Fibroblast of peridontal ligament (primary cell): ENCODE data around the gene ZNF385C.

Experiments used
- DNase-seq: peaks from one replicate; pipeline ENCODE4 v3.0.0-alpha.2; 2010; ENCODE audit errors: extremely low read depth

The ZNF385C gene

GRCh38 chr17:42125565-42125964 lies 27.3 kb upstream of the ZNF385C start:
- DNase-seq: no peak

DNA sequence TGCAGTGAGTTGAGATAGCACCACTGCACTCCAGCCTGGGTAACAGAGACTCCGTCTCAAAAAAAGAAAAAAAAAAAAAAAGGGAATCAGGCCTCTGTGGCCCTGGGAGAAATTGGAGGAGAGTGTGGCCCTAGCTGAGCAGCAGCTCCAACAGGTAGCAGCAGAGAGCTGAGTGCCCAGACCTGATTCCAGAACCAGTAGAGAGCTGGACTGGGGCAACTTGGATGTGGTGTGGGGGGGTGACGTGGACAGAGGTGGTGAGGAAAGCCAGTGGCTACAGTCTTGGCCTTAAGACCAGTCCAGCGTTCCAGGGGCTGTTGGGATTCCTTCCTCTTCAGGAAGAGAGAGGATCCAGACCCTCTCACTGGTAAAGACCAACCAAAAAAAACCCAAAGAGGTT lies 26.0 kb upstream of the ZNF385C start:
- no peak for DNase-seq

DNA sequence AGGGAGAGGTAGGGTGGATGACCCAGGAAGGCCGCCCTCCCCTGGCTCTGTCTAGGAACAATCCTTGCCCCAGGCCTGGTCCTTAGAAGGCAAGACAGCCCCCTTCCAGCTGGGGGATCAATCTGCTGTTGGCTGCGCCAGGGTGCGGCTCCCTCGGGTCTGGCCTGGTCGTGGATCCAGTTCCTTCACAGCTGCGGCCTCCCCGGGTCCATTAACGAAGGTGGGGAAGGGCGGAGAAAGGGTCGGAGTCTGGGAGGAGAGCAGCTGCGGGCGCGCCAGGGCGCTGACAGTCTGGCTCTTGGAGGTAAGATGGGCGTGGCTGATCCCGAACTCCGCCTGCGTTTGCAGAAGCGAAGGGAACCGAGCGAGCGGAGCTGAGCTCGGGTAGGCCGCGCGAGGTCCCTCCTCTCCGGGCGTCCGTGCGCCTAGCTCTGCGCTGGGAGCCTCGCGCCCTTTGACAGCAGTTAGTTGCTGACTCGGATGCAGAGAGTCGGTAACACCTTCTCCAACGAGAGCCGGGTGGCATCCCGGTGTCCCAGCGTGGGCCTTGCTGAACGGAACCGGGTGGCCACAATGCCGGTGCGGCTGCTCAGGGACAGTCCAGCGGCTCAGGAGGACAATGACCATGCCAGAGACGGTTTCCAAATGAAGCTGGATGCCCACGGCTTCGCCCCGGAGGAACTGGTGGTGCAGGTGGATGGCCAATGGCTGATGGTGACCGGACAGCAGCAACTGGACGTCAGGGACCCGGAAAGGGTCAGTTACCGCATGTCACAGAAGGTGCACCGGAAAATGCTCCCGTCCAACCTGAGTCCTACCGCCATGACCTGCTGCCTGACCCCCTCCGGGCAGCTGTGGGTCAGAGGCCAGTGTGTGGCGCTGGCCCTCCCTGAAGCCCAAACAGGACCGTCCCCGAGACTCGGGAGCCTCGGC lies 24.4 kb upstream of the ZNF385C start, which contains the start of gene HSPB9:
HSPB9 (plus strand) TSS at position 434 of the 933 bp plus-strand sequence; CDS start at position 481, 47 bp downstream.
- no peak for DNase-seq

DNA sequence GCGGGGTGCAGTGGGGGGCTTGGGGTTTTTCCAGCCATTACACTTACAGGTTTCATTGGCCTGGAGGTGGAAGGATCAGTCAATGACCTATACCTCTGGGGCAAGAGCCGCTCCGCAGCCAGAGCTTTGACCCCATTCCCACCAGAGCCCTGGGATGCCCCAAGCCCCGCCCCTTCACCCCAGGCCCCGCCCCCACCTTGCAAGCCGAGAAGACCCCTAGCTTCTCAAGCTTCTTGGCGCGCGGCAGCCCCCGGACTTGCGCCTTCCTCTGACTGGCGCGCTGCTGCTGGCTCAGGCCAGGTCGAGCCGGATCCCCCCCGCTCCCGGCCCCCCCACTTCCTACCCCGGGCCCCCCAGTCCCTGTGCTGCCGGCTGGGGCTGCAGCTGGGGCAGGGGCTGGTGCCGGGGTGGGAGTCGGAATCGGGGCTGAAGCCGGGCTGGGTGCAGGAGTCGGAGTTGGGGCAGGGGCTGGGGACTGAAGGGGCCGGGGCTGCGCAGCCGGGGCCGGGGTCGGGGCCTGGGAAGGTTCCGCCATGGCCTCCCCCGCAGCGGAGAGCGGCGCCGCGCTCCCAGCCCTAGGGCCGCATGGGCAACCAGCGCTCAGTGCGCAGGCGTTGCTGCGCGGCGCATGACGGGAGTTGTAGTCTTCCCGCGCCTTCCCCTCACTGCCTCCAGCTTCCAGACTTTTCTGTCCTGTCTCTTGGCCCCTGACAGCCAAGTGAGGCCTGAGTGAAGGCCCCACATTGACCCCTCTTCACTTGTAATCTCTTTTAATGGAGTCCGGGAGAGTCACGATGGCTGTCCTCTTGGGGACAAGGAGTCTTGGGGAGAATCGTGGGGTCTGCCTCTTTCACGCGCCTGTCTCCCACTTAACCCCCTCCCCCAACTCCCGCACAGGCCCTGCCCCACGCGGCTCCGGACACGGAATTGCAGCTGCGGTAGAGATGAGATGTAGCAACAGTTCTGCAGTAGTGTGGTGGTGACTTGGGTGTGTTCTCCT lies 22.8 kb upstream of the ZNF385C start, which contains the start of gene KAT2A:
KAT2A (minus strand) TSS at position 598 of the 1,000 bp plus-strand sequence; CDS start at position 535, 63 bp downstream.
- DNase-seq: peak; percentile 74

GRCh38 chr17:42120161-42120769 lies 22.0 kb upstream of the ZNF385C start:
- no peak for DNase-seq

DNA sequence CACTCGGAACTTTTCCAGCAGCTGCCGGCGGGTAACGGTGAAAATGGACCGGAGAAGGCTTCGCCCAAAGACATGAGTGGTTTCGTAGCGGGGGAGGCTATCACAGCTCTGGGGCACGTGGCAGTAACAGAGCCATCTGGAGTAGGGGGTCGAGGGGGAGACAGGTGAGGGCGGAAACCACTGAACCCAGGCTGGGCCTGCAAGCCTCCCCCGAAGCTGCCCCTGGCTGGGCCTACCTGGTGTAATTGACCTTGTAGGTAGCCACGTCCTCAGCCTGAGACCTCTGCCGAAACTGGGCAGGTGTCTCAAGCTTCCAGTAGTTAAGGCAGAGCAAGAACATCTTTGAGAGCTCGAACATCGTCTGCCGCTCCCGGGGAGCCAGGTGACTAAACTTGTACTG lies 21.0 kb upstream of the ZNF385C start:
- DNase-seq: no peak

- DNase-seq: peak; percentile 23
Observed at GRCh38 chr17:42118545-42118944, 20.3 kb upstream of the ZNF385C start.

GRCh38 chr17:42118126-42118510 lies 19.8 kb upstream of the ZNF385C start:
- DNase-seq: no peak

DNA sequence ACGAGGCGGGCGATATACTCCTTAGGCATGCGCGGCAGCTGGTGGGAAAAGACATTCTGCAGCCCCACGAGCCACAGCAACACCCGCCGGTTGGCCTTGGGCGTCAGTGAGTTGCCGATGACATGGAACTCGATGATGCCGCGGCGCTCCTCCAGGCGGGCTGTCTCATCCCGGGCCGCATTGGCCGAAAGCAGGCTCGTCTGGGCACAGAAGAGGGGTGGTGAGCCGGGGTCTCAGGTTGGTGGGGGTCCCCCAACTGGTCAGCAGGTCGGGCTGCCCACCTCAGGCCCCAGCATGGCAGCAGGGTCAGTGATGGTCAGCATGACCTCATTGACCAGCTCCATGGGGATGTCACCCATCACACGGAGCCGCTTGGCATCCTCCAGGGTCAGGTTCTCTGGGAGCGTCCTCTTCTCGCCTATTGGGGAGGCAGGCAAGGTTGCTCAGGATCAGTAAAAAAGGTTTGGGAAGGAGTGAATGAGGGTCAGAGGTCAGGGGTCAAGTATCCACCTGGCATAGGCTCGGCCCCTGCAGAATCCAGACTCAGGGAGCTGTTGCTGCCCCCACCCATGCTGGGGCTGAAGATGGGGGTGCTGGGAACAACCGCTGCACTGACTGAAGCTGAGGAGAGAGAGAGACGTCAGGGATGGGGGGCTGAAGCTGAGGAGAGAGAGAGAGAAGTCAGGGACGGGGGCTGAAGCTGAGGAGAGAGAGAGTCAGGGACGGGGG lies 19.3 kb upstream of the ZNF385C start:
- DNase-seq: no peak

- peak; percentile 81 for DNase-seq
Observed at GRCh38 chr17:42116705-42117396, 18.6 kb upstream of the ZNF385C start.

DNA sequence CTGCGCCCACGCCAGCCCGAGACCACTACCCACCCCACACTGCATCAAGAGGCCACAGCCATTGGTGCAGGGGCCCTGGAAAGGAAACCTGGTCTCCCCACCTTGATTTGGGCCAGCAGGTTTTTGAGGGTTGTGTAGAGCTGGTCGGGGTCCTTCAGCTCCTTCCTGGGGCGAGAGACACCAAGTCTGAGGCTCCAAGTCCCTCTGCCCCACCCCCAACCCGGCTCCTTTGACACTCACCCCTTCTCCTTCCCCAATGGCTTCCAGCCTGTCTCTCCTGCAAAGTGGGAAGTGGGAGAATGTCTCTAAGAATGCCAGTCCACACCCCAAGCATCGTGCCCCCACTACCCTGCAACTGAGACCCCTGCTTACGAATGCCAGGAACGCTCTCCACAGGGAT lies 15.8 kb upstream of the ZNF385C start:
- no peak for DNase-seq

GRCh38 chr17:42113293-42114069 lies 15.2 kb upstream of the ZNF385C start:
- no peak for DNase-seq

DNA sequence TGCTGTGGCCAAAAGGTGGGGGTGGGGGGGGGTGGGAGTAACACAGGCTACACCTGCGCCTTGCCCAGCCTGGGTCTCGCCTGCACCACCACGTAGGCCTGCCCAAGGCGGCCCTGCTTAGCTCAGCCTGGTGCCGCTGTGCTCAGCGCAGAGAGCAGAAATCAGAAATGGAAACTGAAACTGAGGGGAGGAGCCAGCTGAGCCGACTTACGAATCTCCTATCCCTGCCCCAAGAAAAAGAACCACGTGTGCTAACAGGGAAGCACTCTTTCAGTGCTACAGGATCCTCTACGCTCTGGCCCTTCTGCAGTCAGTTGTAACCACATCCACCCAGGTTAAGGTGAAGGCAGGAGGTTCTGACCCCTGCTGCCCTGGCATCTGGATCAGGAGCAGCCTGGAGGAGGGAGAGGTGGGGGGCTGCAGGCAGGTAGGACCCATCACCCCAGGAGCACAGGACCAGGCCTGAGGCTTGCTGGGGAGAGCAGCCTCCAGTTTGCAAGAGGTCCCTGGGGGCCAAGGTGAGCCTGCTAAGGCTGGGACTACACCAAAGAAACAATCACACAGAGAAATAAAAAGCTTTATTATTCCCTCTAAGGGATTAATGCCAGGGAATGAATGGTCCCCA lies 14.4 kb upstream of the ZNF385C start, which contains the start of gene DHX58:
DHX58 (minus strand) TSS at position 163 of the 625 bp plus-strand sequence. CDS start 822 bp downstream, outside the sequence.
- DNase-seq: peak; percentile 86

DNA sequence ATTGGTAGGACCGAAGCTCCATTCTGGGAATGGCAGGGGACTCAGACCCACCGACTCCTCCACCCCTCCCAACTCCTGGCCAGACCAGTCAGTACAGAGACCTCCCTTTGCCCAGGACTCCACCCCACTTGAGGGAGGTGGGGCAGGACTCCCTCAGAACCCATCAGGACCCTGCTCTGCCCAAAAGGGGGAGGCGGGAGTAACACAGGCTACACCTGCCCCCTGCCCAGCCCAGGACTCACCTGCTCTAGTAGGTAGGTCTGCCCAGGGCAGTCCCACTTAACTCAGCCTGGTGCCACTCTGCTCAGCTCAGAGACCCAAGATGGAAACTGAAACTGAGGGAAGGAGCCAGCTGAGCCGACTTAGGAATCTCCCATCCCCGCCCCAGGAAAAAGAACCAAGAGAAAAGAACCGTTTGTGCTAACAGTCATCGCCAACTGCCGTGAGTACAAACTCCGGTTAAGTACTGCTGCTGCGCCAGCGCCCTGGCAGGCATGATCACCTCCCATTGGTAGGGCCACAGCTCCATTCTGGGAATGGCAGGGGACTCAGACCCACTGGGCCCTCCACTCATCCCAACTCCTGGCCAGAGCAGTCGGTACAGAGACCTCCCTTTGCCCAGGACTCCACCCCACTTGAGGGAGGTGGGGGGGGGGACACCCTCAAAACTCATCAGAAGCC lies 13.7 kb upstream of the ZNF385C start:
- DNase-seq: peak; percentile 55

GRCh38 chr17:42111265-42111636 lies 13.0 kb upstream of the ZNF385C start:
- DNase-seq: no peak

- no peak for DNase-seq
Observed at GRCh38 chr17:42110301-42111264, 12.3 kb upstream of the ZNF385C start.

- no peak for DNase-seq
Observed at GRCh38 chr17:42109086-42109485, 10.8 kb upstream of the ZNF385C start.
